Lung (tissue), 12 donors: ENCODE measurements around the gene DAZAP1. TPM values are rescaled to one million over a fixed set of nuclear protein-coding genes. Genes with fewer than 3 reads are reported as not detected.

Experiments used
- ATAC-seq: fragments of 200-7000 bp; cut with Tn5 transposase; one replicate; pipeline ENCODE4 v1.9.1; 2020; ENCODE audit warnings: moderate number of reproducible peaks; ENCODE audit not compliant: insufficient read depth, low FRiP score
- DNase-seq, 3 donors: peaks; one replicate each; pipeline ENCODE4 v3.0.0-alpha.2; 2013 to 2017
- H3K27ac ChIP-seq, 2 donors: one replicate each; pipeline ENCODE4 v1.5.1; 2013; ENCODE audit warnings: mild to moderate bottlenecking in 2 of 2, moderate library complexity in 2 of 2, control low read depth in 1 of 2, inconsistent platforms in 1 of 2, low read depth in 1 of 2, low read length in 1 of 2
- H3K27me3 ChIP-seq, 3 donors: one replicate each; pipeline ENCODE4 v1.5.1; 2013; ENCODE audit warnings: low read length in 2 of 3; ENCODE audit not compliant: control insufficient read depth in 3 of 3, insufficient read depth in 3 of 3
- H3K36me3 ChIP-seq, 4 donors: one replicate each; pipeline ENCODE4 v1.5.1; 2013; ENCODE audit warnings: low read length in 4 of 4, mild to moderate bottlenecking in 1 of 4, moderate library complexity in 1 of 4; ENCODE audit not compliant: control insufficient read depth in 4 of 4, insufficient read depth in 4 of 4
- H3K4me1 ChIP-seq, 5 donors: one replicate each; pipeline ENCODE4 v1.5.1; 2013; ENCODE audit warnings: low read length in 5 of 5, mild to moderate bottlenecking in 2 of 5, moderate library complexity in 1 of 5; ENCODE audit not compliant: control insufficient read depth in 5 of 5, insufficient read depth in 5 of 5
- H3K4me3 ChIP-seq: one replicate; pipeline ENCODE4 v1.5.1; 2013; ENCODE audit warnings: mild to moderate bottlenecking, control low read depth, moderate library complexity
- H3K9ac ChIP-seq, 2 donors: one replicate each; pipeline ENCODE4 v1.5.1; 2013; ENCODE audit warnings: low read length in 2 of 2, control low read depth in 1 of 2; ENCODE audit not compliant: insufficient read depth in 1 of 2
- H3K9me3 ChIP-seq, 4 donors: one replicate each; pipeline ENCODE4 v1.5.1; 2013; ENCODE audit warnings: low read length in 3 of 4, mild to moderate bottlenecking in 1 of 4, moderate library complexity in 1 of 4; ENCODE audit not compliant: control insufficient read depth in 4 of 4, insufficient read depth in 3 of 4
- WGBS, 2 donors: extraction: QIAGEN DNeasy Blood & Tissue Kit; methylation state at CpG; one replicate each; pipeline ENCODE4 v1.1.7; 2013; 5-methylcytosine and 5-hydroxymethylcytosine counted together
- polyA plus RNA-seq, 2 donors: library from polyadenylated mRNA; stranded (reverse); fragments of 200-250 nt; gene quantifications; one replicate each; pipeline ENCODE4 v1.2.1, GENCODE V29; 2013
- total RNA-seq, 2 donors: library from RNA; depleted of rRNA in 1 of 2; stranded (reverse); fragments of >200 nt in 1 of 2; gene quantifications; one replicate each; pipeline ENCODE4 v1.2.1, GENCODE V29; 2014 to 2021
- TF ChIP-seq, protein P1 (sequence below): IDR thresholded peaks from 2 replicates; pipeline ENCODE4 v1.5.1; 2012; ENCODE audit warnings: mild to moderate bottlenecking; ENCODE audit errors: control extremely low read depth, extremely low read depth
- donor health status: control.
- donor health status: control.
- donor health status: Bipolar disorder and iron deficiency.
- donor health status: healthy.
- donor health status: DM: yes; HTN: yes; CAD: no.

DAZAP1 gene
- total and polyA plus RNA-seq, 4 donors = 61.4 to 125 (median 80.1) TPM

DNA sequence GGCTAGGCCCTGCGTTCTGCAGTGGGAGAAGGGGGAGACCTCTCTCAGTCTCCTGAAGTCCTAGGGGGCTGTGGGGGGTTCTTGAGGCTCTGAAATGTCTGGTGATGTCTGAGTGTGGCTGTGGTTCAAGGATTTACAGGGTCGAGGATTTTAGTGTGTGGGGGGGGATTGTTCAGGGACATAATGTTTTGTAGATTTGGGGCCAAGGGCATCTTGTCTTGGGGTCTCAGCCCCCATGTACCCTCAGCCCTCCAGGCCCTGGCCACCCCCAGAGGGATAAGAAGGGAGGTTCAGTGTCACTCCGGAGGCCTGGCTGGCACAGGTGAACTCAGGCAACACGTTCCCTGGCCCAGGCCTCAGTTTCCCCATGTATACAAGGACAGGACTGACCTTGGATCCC is 40.1 kb downstream of the DAZAP1 start:
- Histone ChIP-seq H3K4me1 (peaks cover 0 to 13% (median 0%) of the 10 kb centered on the region in 5 donors), H3K27me3 (peaks cover 10 to 47% (median 27%) of the 10 kb centered on the region in 3 donors), H3K9ac (no peak overlapping the region), H3K27ac (no peak overlapping the region), H3K4me3 (no peak overlapping the region), H3K9me3 (peaks cover 0 to 2% (median 0%) of the 10 kb centered on the region in 4 donors), H3K36me3 (peaks cover 0 to 5% (median 2%) of the 10 kb centered on the region in 4 donors)
- ATAC-seq = no peak
- whole genome bisulfite sequencing, 2 donors = 32 to 34% methylated on average over 4 of the region's 4 CpGs
- no peak for DNase-seq
- TF ChIP-seq, protein P1, sequence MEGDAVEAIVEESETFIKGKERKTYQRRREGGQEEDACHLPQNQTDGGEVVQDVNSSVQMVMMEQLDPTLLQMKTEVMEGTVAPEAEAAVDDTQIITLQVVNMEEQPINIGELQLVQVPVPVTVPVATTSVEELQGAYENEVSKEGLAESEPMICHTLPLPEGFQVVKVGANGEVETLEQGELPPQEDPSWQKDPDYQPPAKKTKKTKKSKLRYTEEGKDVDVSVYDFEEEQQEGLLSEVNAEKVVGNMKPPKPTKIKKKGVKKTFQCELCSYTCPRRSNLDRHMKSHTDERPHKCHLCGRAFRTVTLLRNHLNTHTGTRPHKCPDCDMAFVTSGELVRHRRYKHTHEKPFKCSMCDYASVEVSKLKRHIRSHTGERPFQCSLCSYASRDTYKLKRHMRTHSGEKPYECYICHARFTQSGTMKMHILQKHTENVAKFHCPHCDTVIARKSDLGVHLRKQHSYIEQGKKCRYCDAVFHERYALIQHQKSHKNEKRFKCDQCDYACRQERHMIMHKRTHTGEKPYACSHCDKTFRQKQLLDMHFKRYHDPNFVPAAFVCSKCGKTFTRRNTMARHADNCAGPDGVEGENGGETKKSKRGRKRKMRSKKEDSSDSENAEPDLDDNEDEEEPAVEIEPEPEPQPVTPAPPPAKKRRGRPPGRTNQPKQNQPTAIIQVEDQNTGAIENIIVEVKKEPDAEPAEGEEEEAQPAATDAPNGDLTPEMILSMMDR = no peak

GRCh38 chr19:1447944-1448343 is 40.6 kb downstream of the DAZAP1 start:
- H3K4me1 ChIP-seq = peaks cover 0 to 17% (median 0%) of the 10 kb centered on the region in 5 donors
- H3K36me3 ChIP-seq = peaks cover 0 to under 1% (median 0%) of the 10 kb centered on the region in 4 donors
- TF ChIP-seq, protein P1 = no peak
- 85 to 93% methylated on average over 9 of the region's 9 CpGs for WGBS, 2 donors
- no peak overlapping the region for H3K27ac ChIP-seq
- no peak overlapping the region for H3K9ac ChIP-seq
- peaks cover 0 to 2% (median 0%) of the 10 kb centered on the region in 4 donors for H3K9me3 ChIP-seq
- peaks cover 11 to 52% (median 27%) of the 10 kb centered on the region in 3 donors for H3K27me3 ChIP-seq
- DNase-seq = no peak
- H3K4me3 ChIP-seq = no peak overlapping the region
- ATAC-seq = no peak

DNA sequence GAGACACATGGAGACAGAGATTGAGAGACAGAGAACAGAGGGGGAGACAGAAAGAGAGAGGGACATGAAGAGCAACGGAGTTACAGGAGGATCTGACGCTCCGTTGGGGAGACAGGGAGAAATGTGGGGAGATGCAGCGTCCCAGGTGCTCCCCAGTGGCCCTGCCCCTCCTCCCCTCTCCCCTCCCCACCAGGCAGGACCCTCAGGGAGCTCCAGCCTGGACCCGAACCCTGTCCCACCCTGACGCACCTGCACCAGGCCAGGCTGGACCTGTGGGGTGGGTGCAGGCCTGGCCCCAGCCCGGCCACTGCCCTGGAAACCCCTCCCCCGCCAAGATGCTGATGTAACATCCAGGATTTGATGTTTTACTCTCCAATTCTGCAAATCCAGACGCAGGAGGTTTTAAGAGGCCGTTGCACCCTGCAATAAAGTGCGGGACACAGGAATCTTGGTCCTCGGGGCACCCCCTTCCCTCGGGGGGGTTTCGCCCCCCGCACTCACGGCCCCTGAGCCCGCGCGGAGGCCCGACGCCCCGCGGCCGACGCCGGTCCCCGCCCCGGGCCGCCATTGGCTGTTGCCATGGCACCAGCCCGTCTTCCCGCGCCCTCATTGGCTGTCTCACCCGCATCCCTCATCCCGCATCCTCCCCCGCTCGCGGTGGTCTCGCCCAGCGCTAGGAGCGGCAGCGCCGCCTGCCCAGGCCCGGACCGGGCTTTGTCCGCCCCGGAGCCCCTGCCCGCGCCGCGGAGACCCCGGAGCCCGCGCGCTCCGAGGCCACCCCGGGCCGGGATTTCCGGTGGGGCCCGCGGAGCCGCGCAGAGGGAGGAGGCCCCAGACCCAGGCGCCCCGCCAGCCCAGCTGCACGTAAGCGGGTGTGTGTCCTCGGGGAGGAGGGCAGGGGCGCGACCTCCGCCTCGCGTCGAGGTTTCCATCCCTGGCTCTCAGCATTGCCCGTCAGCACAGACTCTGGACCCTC is 42.4 kb downstream of the DAZAP1 start, which contains the start of gene APC2:
APC2 (plus strand) TSS at position 655 of the 976 bp plus-strand sequence. CDS start 2,881 bp downstream, outside the sequence.
- Histone ChIP-seq H3K9me3 (peaks cover 0 to 2% (median 0%) of the 10 kb centered on the region in 4 donors), H3K4me3 (no peak within 1 kb of the TSS), H3K27ac (no peak within 1 kb of the TSS), H3K36me3 (no peaks in the 10 kb centered on the region), H3K4me1 (peaks cover 0 to 23% (median 0%) of the 10 kb centered on the region in 5 donors), H3K9ac (no peak within 1 kb of the TSS), H3K27me3 (peaks cover 13 to 63% (median 27%) of the 10 kb centered on the region in 3 donors)
- DNase-seq (no peak), ATAC-seq (no peak)
- TF ChIP-seq, protein P1 = no peak
- WGBS, 2 donors = 4 to 5% methylated on average over 64 to 74 of the region's 74 CpGs
